Panc1 (cell line): Measurements from ENCODE around the gene EID3. TPM values are rescaled to one million over a fixed set of nuclear protein-coding genes. Genes with fewer than 3 reads are reported as not detected.

ENCODE experiments used
- ATAC-seq: fragments of 200-7000 bp; cut with Tn5 transposase; 2 replicates; pipeline ENCODE4 v1.9.1; 2020; ENCODE audit warnings: mild to moderate bottlenecking, moderate library complexity
- BruUV-seq: library from RNA; stranded (reverse); fragments of 400-500 nt; replicated peaks from 2 replicates; lab custom pipeline; 2021; lab: Mats Ljungman, UMichigan
- CTCF ChIA-PET: fragments of 300-600 bp; sonication (Branson Sonifier 250); formaldehyde crosslinking; loops from one replicate; lab custom pipeline; 2022; ENCODE audit warnings: antibody characterized with exemption; lab: Charles Lee
- POLR2A ChIA-PET: fragments of 300-600 bp; sonication (Branson Sonifier 250); formaldehyde crosslinking; loops from one replicate; lab custom pipeline; 2022; ENCODE audit warnings: antibody characterized with exemption; lab: Charles Lee
- DNase-seq: peaks from one replicate; pipeline ENCODE4 v3.0.0-alpha.2; 2010; ENCODE audit warnings: low read depth, low spot score
- H3K27ac ChIP-seq: 2 replicates; pipeline ENCODE4 v1.5.1; 2011; ENCODE audit warnings: mild to moderate bottlenecking, low read length, inconsistent platforms
- H3K27me3 ChIP-seq: fragments of 200-500 bp; sonication (Bioruptor generic); 2 replicates; pipeline ENCODE4 v1.6.0; 2014; ENCODE audit warnings: low read length, inconsistent platforms; ENCODE audit not compliant: control insufficient read depth, insufficient read depth
- H3K36me3 ChIP-seq: fragments of 200-500 bp; sonication (Bioruptor generic); 2 replicates; pipeline ENCODE4 v1.5.1; 2014; ENCODE audit warnings: inconsistent platforms, mild to moderate bottlenecking, low read length, moderate library complexity; ENCODE audit not compliant: control insufficient read depth, insufficient read depth
- H3K4me1 ChIP-seq: 2 replicates; pipeline ENCODE4 v1.5.1; 2011; ENCODE audit warnings: inconsistent platforms, mild to moderate bottlenecking, low read length, moderate library complexity; ENCODE audit not compliant: control insufficient read depth, insufficient read depth
- H3K4me3 ChIP-seq, 2 experiments: 2 replicates each; pipeline ENCODE4 v1.5.1; 2011 to 2012; ENCODE audit warnings: low read depth in 2 of 2, low read length in 2 of 2, mild to moderate bottlenecking in 2 of 2, inconsistent platforms in 1 of 2, moderate library complexity in 1 of 2
- H3K9me3 ChIP-seq: fragments of 200-500 bp; sonication (Bioruptor generic); 2 replicates; pipeline ENCODE4 v1.5.1; 2014; ENCODE audit warnings: low read depth, mild to moderate bottlenecking, inconsistent platforms, low read length, moderate library complexity; ENCODE audit not compliant: control insufficient read depth, insufficient read depth
- POLR2AphosphoS5 ChIP-seq: IDR thresholded peaks from 2 replicates; pipeline ENCODE4 v1.6.1; 2012; ENCODE audit warnings: mild to moderate bottlenecking, low read depth, low read length, moderate library complexity
- SIN3A ChIP-seq: IDR thresholded peaks from 2 replicates; pipeline ENCODE4 v1.6.1; 2012; ENCODE audit warnings: low read depth, mild to moderate bottlenecking, low read length, moderate library complexity, borderline replicate concordance; ENCODE audit not compliant: insufficient read depth
- TCF7L2 ChIP-seq: IDR thresholded peaks from 2 replicates; pipeline ENCODE4 v1.6.1; 2011; ENCODE audit warnings: mild to moderate bottlenecking, low read depth, low read length, inconsistent platforms
- in situ Hi-C: cut with HindIII; loops from 2 replicates; pipeline ENCODE4 v1.10.0; 2016; ENCODE audit warnings: low sequenced_read_pairs, low pct_unique_long_range_greater_than_20kb
- intact Hi-C: fragments of 100-400 bp; cut with micrococcal nuclease; formaldehyde crosslinking; loops from one replicate; pipeline ENCODE4 v1.10.0; 2022; ENCODE audit not compliant: unreplicated experiment
- total RNA-seq: library from RNA; stranded (reverse); gene quantifications from one replicate; pipeline ENCODE4 v1.2.1, GENCODE V29; 2021; ENCODE audit not compliant: unreplicated experiment
- TF ChIP-seq, protein P1 (sequence below): fragments of 450-650 bp; IDR thresholded peaks from 2 replicates; pipeline ENCODE4 v1.5.1; 2017; ENCODE audit warnings: mild to moderate bottlenecking
- TF ChIP-seq, protein P2 (sequence below), 2 experiments: IDR thresholded peaks; 2 replicates each; pipeline ENCODE4 v1.6.1; 2011 to 2012; ENCODE audit warnings: low read depth in 2 of 2, control low read depth in 1 of 2, low read length in 1 of 2, mild to moderate bottlenecking in 1 of 2, moderate library complexity in 1 of 2; ENCODE audit not compliant: insufficient read depth in 1 of 2

EID3 gene
- total RNA-seq, 1 experiment from 2014 or later = 18.5 TPM

DNA sequence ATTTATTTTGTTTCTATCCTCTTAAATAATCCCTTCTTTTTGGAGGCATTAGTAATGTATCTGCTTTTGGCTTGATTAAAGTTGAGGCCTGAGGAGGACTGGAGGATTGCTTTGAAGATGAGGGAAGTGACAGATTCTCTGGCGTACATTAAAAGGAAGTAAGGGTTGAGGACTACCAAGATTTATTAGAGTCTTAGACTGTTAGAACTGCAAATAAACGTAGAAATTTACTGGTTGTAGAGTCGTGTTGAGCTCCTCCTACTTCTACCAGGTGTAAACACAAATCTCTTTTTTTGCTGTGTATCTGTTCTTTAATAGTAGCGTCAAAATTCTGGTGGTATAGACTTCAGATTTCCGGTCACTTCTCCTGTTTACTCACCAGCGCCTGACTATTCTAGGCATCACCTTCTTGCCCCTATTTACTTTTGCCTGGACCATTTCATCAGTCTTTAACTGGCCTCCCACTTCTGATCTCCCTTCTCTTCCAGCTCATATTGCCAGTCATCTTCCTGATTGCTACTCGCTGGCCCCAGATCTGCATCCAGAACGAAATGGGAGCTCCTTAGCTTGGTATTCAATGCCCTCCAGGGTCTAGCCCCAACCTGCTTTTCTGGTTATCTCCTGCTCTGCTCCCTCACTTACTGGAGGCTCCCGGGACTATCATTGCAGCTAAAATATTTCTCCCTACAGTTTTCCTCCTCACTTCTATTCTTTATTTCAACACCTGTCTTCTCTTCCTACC, 8.4 kb upstream of the EID3 start:
- intact Hi-C loops (no loop called here), in situ Hi-C loops (no loop called here)
- ATAC-seq (peak; percentile 5; the same call in 1 of the 2 replicates), DNase-seq (no peak)
- TF ChIP-seq TCF7L2 = 0 out of 2 replicates have a peak, but pooled peaks have one; percentile 15
- TF ChIP-seq SIN3A = no peak
- POLR2A ChIA-PET = interaction anchor here (0.6 to 1.6 kb wide), 3 partner anchors 9 to 103 kb away, joined by 4 to 6 read pairs (median 4); partner anchors contain the start of gene EID3
- peaks cover 68% of the 10 kb centered on the region for H3K4me1 ChIP-seq
- H3K4me3 ChIP-seq = peak overlapping the region; percentile 15 to 33
- CTCF ChIA-PET = interaction anchor here (0.6 to 1.6 kb wide), 3 partner anchors 13 to 79 kb away, joined by 3 read pairs; partner anchors contain the start of gene TXNRD1
- H3K27ac ChIP-seq = peak overlapping the region; percentile 88
- peaks cover 11% of the 10 kb centered on the region for H3K36me3 ChIP-seq
- no TSS peak for BruUV-seq
- no peaks in the 10 kb centered on the region for H3K27me3 ChIP-seq
- H3K9me3 ChIP-seq = no peaks in the 10 kb centered on the region

DNA sequence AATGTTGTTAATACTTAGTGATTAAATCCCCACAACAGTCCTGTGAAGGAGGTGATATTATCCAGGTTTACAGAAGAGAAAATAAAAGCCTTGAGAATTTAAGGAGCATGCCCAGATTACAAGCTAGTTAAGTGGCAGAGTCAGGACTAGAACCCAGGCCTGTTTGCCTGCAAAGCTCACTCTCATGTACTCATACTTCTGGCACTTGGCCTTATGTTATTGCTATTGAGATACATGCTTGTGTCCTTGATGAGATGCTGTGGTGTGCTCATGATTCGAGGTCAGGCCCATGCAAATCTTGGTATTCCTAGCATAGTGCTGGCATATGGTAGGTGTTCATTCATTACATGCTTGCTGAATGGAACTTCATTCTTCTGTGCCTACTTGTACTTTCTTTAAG, 7.6 kb upstream of the EID3 start:
- peak overlapping the region in 1 of 2 experiments; percentile 5; a peak in 1 of 4 replicates for H3K4me3 ChIP-seq
- no TSS peak for BruUV-seq
- H3K36me3 ChIP-seq = peaks cover 11% of the 10 kb centered on the region
- H3K27ac ChIP-seq = peak overlapping the region; percentile 88
- ChIA-PET POLR2A (interaction anchor here (1.3 to 1.6 kb wide), 2 partner anchors 8 to 76 kb away, joined by 4 read pairs; partner anchors contain the start of gene EID3), CTCF (interaction anchor here (0.6 kb wide), 1 partner anchor 80 kb away, joined by 3 read pairs; the partner anchor contains the start of gene TXNRD1)
- ATAC-seq (no peak), DNase-seq (no peak)
- no peaks in the 10 kb centered on the region for H3K9me3 ChIP-seq
- no peaks in the 10 kb centered on the region for H3K27me3 ChIP-seq
- 0 out of 2 replicates have a peak, but pooled peaks have one; percentile 21 for TF ChIP-seq POLR2AphosphoS5
- TF ChIP-seq, protein P1, sequence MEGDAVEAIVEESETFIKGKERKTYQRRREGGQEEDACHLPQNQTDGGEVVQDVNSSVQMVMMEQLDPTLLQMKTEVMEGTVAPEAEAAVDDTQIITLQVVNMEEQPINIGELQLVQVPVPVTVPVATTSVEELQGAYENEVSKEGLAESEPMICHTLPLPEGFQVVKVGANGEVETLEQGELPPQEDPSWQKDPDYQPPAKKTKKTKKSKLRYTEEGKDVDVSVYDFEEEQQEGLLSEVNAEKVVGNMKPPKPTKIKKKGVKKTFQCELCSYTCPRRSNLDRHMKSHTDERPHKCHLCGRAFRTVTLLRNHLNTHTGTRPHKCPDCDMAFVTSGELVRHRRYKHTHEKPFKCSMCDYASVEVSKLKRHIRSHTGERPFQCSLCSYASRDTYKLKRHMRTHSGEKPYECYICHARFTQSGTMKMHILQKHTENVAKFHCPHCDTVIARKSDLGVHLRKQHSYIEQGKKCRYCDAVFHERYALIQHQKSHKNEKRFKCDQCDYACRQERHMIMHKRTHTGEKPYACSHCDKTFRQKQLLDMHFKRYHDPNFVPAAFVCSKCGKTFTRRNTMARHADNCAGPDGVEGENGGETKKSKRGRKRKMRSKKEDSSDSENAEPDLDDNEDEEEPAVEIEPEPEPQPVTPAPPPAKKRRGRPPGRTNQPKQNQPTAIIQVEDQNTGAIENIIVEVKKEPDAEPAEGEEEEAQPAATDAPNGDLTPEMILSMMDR = no peak
- peaks cover 76% of the 10 kb centered on the region for H3K4me1 ChIP-seq
- intact Hi-C loops (no loop called here), in situ Hi-C loops (no loop called here)

DNA sequence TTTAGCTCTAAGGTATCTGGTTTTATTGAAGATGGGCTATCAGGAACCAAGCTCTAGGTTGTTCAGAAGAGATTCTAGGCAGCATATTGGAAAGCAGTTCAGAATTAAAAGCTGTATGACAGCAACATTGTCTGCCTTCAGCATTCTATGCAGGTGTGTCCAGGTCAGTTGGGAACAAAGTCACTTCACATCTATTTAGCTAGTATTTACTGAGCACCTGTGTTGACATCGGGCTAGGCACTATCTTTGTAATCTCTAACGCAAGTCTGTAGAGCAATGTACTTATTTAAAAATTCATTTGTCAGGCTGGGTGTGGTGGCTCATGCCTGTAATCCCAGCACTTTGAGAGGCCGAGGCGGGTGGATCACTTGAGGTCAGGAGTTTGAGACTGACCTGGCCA, 6.8 kb upstream of the EID3 start:
- POLR2A ChIA-PET = interaction anchor here (0.8 kb wide), 1 partner anchor 10 kb away, joined by 4 read pairs; no protein-coding TSS in a partner anchor

More for the DNA sequence above, 6.8 kb upstream of the EID3 start:
- no peak for TF ChIP-seq SIN3A
- TF ChIP-seq, protein P1 = no peak
- no peak for TF ChIP-seq POLR2AphosphoS5
- TF ChIP-seq, protein P2, sequence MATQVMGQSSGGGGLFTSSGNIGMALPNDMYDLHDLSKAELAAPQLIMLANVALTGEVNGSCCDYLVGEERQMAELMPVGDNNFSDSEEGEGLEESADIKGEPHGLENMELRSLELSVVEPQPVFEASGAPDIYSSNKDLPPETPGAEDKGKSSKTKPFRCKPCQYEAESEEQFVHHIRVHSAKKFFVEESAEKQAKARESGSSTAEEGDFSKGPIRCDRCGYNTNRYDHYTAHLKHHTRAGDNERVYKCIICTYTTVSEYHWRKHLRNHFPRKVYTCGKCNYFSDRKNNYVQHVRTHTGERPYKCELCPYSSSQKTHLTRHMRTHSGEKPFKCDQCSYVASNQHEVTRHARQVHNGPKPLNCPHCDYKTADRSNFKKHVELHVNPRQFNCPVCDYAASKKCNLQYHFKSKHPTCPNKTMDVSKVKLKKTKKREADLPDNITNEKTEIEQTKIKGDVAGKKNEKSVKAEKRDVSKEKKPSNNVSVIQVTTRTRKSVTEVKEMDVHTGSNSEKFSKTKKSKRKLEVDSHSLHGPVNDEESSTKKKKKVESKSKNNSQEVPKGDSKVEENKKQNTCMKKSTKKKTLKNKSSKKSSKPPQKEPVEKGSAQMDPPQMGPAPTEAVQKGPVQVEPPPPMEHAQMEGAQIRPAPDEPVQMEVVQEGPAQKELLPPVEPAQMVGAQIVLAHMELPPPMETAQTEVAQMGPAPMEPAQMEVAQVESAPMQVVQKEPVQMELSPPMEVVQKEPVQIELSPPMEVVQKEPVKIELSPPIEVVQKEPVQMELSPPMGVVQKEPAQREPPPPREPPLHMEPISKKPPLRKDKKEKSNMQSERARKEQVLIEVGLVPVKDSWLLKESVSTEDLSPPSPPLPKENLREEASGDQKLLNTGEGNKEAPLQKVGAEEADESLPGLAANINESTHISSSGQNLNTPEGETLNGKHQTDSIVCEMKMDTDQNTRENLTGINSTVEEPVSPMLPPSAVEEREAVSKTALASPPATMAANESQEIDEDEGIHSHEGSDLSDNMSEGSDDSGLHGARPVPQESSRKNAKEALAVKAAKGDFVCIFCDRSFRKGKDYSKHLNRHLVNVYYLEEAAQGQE (IDR thresholded peaks at IDR 0.05; ENCODE audit: insufficient read depth in 1 of 2, low read depth in 2 of 2, low read length in 1 of 2) = no peak
- no peak for TF ChIP-seq TCF7L2
- Histone ChIP-seq H3K36me3 (peaks cover 10% of the 10 kb centered on the region), H3K9me3 (no peaks in the 10 kb centered on the region), H3K27me3 (no peaks in the 10 kb centered on the region), H3K4me3 (no peak overlapping the region), H3K27ac (peak overlapping the region; percentile 88), H3K4me1 (peaks cover 77% of the 10 kb centered on the region)
- in situ Hi-C loops = no loop called here
- no TSS peak for BruUV-seq
- CTCF ChIA-PET = no interaction called here
- intact Hi-C loops = no loop called here
- DNase-seq = no peak
- ATAC-seq = no peak
